ENCODE data around the gene ARMS2.

ARMS2 gene

GRCh38 chr10:122495406-122496340, 41.2 kb downstream of the ARMS2 start:
- DNase-seq = peak; percentile 89

GRCh38 chr10:122497241-122497640, 42.8 kb downstream of the ARMS2 start:
- no peak for DNase-seq

GRCh38 chr10:122498521-122498920, 44.1 kb downstream of the ARMS2 start:
- no peak for DNase-seq

- DNase-seq = no peak
These were observed 44.6 kb downstream of the ARMS2 start for GRCh38 chr10:122499012-122499411.

GRCh38 chr10:122499491-122499941, 45.1 kb downstream of the ARMS2 start:
- peak; percentile 47 for DNase-seq

- DNase-seq = no peak
These were observed 45.7 kb downstream of the ARMS2 start for GRCh38 chr10:122500194-122500593.

GRCh38 chr10:122500726-122501125, 46.3 kb downstream of the ARMS2 start:
- DNase-seq = no peak

- DNase-seq = peak; percentile 22
These were observed 48.6 kb downstream of the ARMS2 start for GRCh38 chr10:122503012-122503411.

DNA sequence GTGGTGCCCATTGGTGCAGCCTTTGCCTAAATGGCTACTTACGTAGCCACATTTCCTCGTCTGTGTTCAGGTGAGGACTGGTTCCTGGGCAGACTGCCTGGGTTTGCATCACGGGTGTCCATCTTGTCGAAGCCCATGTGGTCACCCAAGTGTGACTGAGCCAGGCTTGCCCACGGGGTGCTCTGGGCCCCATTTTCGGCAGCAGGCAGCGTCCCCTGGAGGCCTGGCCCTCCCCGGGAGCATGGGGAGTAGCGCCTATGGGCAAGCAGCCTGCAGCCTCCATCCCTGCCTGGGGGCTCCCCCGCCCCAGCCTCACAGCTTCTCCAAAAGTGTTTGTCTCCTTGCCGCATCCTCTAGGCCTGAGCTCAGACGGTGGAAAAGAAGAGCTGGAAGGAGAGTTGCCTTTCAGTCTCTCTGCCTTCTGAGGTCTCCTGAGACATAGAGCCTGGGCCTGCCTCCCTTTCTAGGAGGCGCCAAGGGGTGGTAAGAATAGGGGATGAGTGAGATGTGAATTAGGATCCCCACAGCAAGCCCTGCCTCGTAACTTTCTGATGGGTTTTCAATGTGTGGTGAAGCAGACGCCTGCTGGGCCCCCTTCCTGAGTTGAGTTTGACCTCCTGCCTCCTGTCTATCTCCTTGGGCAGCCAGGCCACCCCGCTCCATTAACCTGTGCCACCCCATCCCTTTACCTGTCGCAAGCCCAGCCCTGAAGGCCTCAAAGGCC, 49.6 kb downstream of the ARMS2 start:
- DNase-seq = no peak

GRCh38 chr10:122504610-122504950, 50.1 kb downstream of the ARMS2 start:
- peak; percentile 96 for DNase-seq

DNA sequence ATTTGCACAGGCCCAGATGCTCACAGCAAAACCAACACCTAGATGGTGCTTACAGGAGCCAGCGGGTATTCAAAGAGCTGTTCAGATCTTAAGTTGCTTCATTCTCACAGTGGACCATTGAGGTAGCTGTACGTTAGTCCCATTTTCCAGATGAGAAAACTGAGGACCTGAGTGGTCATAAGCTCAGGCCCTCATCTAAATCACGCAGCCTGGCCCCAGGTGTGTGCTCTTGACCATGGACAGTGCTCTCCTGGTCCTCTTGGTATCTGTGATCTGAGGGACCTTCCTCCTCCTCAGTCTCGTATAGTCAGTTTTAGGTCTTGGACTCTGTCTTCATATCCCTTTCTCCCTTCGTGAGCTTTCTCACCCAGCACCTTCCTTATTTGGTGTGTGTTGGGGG, 50.6 kb downstream of the ARMS2 start:
- no peak for DNase-seq

DNA sequence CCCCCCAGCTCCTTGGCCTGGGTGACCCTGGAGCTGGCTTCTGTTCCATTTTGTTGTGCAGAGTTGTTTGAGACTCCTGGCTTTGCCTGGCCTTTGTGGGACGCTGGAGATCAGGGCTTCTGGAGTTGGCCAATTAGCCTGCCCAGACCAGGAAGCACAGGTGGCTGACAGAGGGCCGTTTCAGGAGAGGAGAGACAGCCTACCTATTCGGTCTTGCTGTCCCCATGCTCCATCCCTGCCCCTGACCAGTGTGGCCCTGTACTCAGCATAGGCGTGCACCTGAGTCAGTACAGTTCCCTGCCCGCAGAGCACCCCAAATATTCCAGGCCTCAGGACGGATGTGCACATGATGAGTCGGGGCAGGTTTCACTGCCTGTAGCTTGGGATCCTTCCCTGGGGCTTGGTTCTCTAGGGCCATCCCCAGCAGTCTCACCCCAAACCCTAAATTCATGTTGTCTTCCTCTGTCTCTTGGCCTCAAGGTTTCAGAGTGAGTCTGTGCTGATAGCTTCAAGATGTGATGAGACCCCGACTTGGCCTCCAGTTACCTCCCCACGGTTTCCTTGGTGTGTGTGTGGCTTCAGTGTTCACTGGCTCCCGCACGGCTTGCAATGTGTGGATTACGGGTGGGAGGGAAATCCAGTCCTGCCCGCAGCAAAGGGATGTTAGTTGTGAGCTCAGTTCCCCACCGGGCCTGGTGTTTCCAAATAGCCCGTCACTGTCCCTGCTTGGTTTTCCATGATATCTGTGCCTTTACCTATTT, 51.6 kb downstream of the ARMS2 start:
- DNase-seq = no peak

Data from fibroblast of skin of back (primary cell).